GM12891 (cell line): ENCODE measurements around the gene NPHP4.

Source experiments
- POLR2A ChIP-seq: IDR thresholded peaks from 2 replicates; pipeline ENCODE4 v1.6.1; 2011; ENCODE audit warnings: low read depth, low read length, control low read depth
- POLR2AphosphoS5 ChIP-seq: IDR thresholded peaks from 2 replicates; pipeline ENCODE4 v1.6.1; 2011; ENCODE audit warnings: low read depth, low read length, control low read depth

DNA sequence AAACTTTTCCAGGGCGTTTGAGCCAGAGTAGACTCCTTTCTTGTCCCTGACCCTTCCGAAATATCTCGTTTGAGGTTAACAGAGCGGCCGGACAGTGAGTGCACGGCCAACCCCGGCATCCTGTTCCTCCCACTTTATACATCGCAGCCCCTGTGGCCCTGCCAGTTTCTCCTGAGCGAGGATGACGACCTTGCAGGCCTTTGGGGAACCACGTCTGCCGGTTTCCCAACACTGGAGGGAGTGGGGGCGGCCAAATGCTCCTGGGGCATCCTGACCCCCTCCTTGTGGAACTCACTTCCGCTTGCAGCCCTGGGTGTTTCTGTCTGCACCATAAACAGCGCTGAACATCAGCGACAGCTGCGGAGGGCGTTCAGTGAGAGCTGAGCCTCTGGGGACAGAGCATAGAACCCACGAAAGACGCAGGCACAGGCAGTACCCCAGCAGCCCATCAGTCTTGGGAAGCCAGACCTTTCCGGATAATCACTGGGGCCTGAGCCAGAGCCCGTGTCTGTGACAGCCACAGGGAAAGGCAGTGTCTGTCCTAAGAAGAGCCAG is 48.7 kb upstream of the NPHP4 start:
- TF ChIP-seq POLR2A (no peak), POLR2AphosphoS5 (no peak)
